ENCODE data around the gene CHST14.

Gene CHST14

DNA sequence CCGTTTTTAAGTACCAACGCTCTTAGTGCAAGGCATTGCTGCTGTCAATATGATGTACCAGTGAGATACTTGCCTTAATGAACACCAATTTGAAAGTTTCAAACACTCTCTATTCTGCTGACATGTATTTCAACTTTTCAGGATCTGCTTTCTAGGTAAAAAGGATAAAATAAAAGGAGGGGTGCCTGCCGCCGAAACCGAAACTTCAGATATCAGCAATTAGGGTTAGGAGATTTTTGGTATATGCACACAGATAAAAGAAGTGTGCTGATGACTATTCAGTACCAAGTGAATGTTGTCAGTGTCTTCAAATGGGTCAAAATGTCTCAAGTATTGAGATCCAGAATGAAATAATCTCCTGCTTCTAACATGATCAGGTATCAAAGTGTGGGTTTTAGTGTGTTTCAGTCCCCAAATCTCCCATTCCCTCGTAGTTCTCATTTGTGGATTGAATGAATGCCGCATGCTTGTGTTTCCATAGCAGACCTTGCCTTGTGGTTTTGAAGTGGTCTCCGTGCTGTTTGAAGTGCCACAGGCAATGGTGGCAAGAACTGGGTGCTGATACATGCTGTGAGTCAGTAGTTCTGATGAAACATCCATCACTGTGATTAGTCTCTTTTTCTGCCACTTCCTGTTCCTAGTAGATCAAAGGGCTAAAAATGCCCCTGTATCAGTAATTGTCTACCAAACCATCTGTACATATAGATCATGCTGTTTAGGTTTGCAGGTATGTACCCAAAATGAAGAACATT is 22.5 kb downstream of the CHST14 start:
- peak; percentile 89 for DNase-seq (ENCODE audit: low spot score)

DNA sequence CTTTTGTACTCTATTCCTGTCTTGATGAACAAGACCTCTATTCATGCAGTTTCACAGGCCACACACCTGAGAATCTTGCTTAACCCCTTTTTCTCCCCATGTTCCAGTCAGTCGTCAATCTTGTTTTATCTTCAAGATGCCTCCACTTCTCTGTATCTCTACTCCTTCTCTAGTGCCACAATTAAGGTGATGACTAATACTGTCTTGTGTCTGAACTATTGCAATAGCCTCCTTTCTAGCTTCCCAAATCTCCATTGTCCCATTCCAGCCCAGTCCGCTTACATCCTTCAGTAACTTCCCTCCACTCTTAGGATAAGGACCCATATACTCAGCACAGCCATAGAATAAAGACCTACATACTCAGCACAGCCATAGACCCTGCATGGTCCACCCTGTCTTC is 24.7 kb downstream of the CHST14 start:
- no peak for DNase-seq (ENCODE audit: low spot score)

DNA sequence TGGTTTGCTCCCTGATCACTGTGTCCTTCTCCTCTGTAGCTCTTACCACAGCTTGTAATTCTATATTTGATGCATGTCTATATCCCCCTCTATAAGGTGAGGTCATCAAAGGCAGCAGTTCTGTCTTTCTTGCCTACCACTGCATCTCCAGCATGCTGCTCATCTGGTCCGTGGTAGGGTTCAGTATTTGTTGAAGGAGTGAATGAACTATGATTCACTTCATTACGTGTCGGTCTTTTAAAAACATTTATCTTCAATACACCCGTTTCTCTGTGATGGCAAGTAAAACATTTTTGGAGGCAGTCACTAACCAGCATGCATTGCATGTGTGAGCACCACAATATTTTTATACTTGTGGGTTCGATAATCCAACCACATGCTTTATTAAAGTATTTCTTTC is 27.6 kb downstream of the CHST14 start:
- no peak for DNase-seq (ENCODE audit: low spot score)

DNA sequence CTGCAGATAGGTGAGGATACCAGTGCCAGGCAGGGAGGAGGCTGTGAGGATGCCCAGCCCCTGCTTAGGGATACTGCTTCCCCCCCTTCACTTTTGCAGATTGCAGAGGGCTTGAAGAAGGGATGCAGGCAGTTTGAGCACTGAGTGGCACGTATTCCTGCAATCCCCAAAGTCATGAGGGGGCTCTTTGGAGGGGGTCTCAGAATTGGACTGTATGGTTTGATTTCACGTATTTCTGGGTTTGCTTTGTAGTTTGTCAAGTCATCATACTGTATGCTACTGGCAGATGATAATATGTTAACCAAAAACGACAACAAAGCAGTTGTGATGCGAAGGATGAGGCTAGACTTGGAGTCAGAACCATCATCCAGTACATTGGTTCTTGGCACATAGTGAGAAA is 28.1 kb downstream of the CHST14 start:
- DNase-seq (ENCODE audit: low spot score) = no peak

DNA sequence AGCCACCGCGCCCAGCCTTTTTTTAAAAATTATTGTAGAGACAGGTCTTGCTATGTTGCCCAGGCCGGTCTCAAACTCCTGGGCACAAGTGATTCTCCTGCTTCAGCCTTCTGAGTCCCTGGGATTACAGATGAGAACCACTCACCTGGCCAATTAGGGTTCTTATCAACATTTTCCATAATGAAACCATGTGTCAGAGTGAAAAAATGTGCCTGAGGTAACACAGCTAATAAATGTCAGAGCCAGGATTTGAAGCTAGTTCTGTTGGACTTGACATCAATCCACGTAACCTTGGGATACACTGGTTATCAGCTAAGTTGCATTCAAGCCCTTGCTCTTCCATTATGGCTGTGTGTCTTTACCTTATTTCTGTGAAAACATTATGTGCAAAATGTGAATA is 29.1 kb downstream of the CHST14 start:
- no peak for DNase-seq (ENCODE audit: low spot score)

DNA sequence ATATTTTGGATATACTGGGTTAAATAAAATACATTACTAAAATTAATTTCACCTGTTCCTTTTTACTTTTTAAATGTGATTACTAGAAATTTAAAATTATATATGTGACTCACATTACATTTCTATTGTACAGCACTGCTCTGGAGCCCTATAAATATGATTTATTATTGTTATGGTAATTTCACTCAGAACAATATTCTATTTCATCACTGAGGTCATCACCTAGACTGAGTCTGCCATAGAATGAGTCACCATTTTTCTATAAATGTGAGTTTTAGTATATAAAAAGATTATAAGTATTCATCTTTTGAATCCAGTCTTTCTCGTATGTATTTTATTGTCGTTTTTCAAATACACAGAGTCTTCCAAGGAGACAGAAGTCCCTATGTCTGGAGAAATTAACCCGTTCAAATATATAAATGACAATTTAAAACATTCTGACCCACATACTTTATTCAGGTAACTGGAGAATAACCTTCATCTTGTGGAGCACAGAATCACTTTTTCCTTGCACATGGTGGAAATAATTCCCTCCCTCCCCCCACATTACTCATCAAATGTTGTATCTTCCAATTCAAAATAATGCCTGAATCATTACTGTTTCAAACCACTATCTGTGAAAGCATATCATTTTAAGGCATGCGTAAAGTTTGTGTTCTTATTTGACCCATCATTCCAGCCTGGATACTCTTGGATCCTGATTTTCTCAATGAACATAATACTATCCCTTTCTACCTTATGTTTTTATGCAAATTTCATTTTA is 30.0 kb downstream of the CHST14 start:
- DNase-seq (ENCODE audit: low spot score) = no peak

DNA sequence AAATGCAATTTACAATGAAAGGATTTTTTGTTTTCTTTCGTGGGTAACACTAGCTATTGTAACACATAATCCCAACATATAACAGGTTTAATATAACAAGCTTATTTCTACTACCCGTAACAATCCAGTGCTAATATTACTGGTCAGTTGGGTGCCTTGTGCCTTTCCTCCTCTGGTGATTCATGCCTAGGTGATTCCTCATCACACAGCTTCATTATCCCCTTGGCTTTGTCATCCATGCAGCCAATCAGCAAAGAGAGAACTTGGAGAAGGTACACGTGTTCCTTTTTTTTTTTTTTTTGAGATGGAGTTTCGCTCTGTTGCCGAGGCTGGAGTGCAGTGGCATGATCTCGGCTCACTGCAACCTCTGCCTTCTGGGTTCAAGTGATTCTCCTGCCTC is 30.7 kb downstream of the CHST14 start:
- DNase-seq (ENCODE audit: low spot score) = no peak

DNA sequence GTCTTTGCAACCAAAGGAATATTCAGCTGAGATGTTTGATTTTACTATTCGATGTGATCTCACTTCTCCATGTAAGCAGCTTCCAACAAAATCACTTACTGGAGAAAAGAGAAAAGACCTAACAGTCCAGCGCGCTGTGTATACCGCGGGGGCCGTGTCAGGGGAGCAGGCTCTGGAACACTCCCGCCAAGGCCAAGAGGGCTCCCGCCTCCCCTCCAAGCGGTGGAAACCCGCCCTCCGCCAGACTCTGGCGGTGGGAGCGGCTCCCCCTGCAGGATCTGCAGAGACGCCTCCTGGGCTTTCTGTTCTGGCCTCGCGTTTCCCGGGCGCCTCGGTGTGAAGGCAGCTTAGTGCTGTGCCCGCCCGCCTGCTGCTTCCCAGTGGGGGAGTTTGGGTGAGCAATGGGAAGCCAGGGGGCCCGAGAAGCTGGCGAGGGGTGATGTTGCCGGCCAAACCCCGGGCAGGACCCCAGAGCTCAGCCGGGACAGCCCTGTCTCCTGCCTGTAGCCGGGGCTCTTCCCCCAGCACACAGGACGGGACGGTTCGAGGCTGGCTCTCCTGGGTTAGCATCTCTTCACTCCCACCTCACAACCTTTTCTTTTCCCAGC is 36.3 kb downstream of the CHST14 start:
- peak; percentile 69 for DNase-seq (ENCODE audit: low spot score)

DNA sequence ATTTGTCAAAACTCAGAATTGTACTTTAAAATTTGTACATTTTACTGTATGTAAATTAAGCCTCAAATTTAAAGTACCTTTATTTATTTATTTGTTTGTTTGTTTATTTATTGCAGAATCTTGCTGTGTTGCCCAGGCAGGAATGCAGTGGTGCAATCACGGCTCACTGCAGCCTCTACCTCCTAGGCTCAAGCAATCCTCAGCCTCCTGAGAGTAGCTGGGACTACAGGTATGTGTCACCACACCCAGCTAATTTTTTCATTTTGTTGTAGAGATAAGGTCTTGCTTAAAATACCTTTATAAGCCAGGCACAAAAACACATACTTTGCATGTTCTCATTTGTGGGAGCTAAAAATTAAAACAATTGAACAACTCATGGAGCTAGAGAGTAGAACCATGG is 37.4 kb downstream of the CHST14 start:
- no peak for DNase-seq (ENCODE audit: low spot score)

DNA sequence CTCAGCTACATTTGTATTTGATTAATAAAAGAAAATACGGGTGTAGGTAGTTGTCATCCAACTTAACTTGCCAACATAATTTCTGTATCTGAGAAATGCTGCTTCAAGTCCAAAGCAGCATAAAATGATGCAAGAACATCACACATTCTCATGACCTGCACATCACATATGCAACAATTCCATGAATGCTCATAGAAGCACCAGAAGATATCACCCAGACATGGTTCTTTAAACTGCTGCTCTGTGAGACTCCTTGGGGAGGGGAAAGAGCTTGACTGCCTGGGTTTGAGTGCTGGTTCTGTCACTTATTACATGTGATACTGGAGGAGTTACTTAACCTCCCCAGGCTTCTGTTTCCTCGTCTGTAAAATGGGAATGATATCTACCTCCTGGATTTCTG is 39.4 kb downstream of the CHST14 start:
- DNase-seq (ENCODE audit: low spot score) = no peak

DNA sequence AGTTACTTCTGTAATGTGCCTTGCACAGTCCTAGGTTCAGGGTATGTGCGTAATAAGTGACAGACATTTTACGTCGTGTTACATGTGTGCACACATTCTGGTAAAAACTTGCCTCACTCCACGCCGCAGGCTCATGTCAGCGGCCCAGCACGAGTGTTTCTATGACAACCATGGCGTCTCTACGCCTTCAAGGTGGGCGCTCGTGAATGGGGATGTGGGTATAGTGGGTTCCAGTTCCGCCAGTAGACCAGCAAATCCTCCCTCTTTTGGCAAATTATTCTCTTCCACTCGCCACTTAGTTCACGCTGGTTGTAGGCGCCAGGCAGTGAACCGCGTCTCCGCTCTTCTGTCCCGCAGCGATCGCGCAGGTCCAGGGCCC is 40.3 kb downstream of the CHST14 start:
- DNase-seq (ENCODE audit: low spot score) = no peak

DNA sequence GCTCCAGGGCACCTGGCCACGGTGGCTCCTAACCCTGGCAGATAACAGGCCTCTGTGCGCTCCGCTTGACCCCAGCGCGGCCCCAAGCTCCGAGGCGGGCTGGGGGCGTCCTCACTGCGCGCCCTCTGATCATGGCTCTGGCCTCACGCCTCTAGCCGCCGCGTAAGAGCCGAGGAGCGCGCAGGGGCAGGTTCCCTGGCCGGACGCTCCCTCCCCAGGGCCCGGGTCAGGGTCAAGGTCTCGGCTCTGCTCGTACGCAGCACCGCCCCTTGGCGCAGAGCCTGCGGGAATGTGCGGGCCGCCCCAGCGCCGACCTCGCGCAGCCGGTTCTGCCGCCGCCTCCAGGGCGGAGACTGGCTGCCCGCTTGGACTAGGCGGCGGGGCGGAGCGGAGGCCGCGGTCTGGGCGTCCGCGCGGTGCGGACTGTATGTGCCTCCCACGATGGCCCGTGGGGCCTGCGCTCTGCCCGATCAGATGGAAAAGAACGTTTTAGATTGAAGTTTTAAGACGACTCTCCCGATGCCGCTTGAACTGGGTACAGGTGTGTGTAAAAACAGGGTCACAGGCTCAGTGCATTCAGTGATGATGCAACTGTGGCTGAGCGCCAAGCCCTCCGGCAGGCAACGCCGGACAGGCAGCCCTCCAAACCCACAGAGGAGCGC is 40.8 kb downstream of the CHST14 start:
- DNase-seq (ENCODE audit: low spot score) = peak; percentile 33

DNA sequence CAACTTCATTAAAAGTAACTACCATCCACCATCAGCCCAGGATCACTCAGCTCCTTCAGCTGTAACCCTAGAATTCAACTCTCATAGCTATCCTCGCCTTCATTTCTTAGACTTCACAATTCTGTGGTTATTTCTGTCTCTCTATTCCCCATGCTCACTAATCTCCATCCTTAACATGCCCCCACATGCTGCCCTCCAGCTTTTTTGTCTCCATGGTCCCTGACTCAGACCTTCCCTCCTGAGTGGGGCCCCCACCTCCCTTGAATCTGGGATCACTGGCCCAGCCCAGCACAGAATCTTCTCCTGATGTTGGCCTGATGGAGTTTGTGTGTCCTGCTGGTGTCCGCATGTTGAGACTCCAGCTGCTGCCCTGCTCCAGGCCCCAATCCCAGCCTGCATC is 41.7 kb downstream of the CHST14 start:
- no peak for DNase-seq (ENCODE audit: low spot score)

DNA sequence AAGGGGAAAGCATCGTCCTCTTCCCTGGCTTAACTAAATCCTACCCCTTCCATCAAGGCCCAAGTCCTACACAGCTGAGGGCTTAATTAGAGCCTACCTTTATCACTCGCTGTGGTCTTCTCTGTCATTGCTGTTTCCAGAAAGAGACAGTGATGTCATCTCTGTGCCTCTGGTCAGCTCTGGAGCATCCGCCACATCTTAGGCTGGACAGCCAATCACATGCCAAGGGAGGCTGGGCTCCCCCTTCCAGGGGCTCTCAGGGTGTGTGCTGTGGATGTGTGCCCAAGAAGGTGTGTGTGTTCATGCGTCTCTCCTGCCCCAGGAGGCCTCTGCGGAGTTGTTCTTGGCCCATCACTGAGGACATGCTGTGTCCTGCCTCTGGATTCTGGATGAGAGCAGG is 42.8 kb downstream of the CHST14 start:
- DNase-seq (ENCODE audit: low spot score) = no peak

DNA sequence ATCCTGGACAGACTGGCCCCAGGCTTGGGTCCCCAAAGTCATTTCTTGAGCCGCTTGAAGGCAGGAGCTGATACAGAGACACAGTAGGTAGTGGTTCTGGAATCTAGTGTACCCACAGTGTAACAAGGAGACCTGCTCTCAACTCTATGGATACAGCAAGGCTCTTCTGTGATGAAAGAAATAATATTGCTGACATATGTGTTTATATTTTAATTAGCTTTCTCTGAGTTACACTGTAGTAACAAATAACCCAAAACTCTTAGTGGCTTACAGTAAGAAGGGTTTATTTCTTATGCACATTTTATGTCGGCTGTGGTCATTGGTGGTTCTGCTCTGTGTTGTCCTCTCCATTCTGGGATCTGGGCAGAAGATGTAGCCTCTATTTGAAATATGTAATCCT is 45.5 kb downstream of the CHST14 start:
- DNase-seq (ENCODE audit: low spot score) = no peak

Data from SW480 (cell line).